DMS53 (cell line): ENCODE results near the gene PSMD5.
A peak's percentile ranks its signal among the peaks of the same experiment; 100 is the strongest.

Experiments used
- DNase-seq: peaks from one replicate; lab custom pipeline; 2025; lab: John Stamatoyannopoulos, UW

The PSMD5 gene

GRCh38 chr9:120842685-120843485 is at the start of gene PSMD5:
Gene PSMD5, minus strand, starts transcription at chr9:120842922. Its CDS starts 13 bp downstream, at chr9:120842909.
- DNase-seq, result peak; percentile 100

- no peak for DNase-seq
These were observed 49.4 kb upstream of the PSMD5 start for GRCh38 chr9:120891884-120892747.

- DNase-seq, result no peak
These were observed 48.6 kb upstream of the PSMD5 start for GRCh38 chr9:120891245-120891883.

- peak; percentile 41 for DNase-seq
These were observed 47.9 kb upstream of the PSMD5 start for GRCh38 chr9:120890320-120891244.

GRCh38 chr9:120889606-120890271 is 47.0 kb upstream of the PSMD5 start:
- peak; percentile 73 for DNase-seq

GRCh38 chr9:120888626-120889025 is 45.9 kb upstream of the PSMD5 start:
- DNase-seq, result no peak

GRCh38 chr9:120886490-120886967 is 43.8 kb upstream of the PSMD5 start:
- DNase-seq, result no peak

GRCh38 chr9:120885958-120886357 is 43.2 kb upstream of the PSMD5 start:
- DNase-seq, result no peak

- no peak for DNase-seq
These were observed 42.7 kb upstream of the PSMD5 start for GRCh38 chr9:120885457-120885856.

- DNase-seq, result no peak
These were observed 40.9 kb upstream of the PSMD5 start for GRCh38 chr9:120883608-120883996.

GRCh38 chr9:120882935-120883607 is 40.3 kb upstream of the PSMD5 start:
- DNase-seq, result peak; percentile 50

GRCh38 chr9:120879446-120879845 is 36.7 kb upstream of the PSMD5 start:
- no peak for DNase-seq

GRCh38 chr9:120878188-120879130 is 35.7 kb upstream of the PSMD5 start:
- no peak for DNase-seq

- peak; percentile 90 for DNase-seq
These were observed 34.7 kb upstream of the PSMD5 start for GRCh38 chr9:120877276-120878034.

- peak; percentile 85 for DNase-seq
These were observed 34.1 kb upstream of the PSMD5 start, which contains the start of gene PHF19 for GRCh38 chr9:120876842-120877240. Gene PHF19, minus strand, starts transcription at chr9:120877188. Its CDS starts 2,447 bp downstream, at chr9:120874741.

GRCh38 chr9:120875954-120876841 is 33.5 kb upstream of the PSMD5 start:
- peak; percentile 98 for DNase-seq

GRCh38 chr9:120875643-120875953 is 32.9 kb upstream of the PSMD5 start:
- DNase-seq, result no peak
